ENCODE results near the gene HMGCR.

DNA sequence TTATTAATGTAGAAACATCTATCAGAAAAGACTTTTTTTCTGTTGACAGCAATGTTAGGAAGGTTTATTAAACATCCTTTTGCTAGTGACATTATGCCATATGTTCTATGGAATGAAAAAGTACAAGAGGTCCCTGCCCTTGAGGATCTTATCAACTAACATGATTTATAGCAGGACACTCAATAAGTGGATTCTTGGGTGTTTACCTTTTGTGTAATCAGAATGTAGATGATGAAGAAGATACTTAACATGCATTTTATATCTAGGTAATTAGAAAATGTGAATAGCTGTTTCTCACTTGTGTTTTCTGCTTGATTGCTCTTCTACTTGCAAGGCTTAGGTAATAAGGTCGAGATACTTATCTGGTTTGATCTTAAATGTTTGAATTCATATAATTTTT is 4.9 kb downstream of the HMGCR start:
- TF ChIP-seq, protein P1, sequence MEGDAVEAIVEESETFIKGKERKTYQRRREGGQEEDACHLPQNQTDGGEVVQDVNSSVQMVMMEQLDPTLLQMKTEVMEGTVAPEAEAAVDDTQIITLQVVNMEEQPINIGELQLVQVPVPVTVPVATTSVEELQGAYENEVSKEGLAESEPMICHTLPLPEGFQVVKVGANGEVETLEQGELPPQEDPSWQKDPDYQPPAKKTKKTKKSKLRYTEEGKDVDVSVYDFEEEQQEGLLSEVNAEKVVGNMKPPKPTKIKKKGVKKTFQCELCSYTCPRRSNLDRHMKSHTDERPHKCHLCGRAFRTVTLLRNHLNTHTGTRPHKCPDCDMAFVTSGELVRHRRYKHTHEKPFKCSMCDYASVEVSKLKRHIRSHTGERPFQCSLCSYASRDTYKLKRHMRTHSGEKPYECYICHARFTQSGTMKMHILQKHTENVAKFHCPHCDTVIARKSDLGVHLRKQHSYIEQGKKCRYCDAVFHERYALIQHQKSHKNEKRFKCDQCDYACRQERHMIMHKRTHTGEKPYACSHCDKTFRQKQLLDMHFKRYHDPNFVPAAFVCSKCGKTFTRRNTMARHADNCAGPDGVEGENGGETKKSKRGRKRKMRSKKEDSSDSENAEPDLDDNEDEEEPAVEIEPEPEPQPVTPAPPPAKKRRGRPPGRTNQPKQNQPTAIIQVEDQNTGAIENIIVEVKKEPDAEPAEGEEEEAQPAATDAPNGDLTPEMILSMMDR (IDR thresholded peaks at IDR 0.05), result no peak
- TF ChIP-seq POLR2A (IDR thresholded peaks at IDR 0.05), result no peak

Measured in uterus (tissue), 2 donors.